Sigmoid colon (tissue), 4 donors: ENCODE data around the gene ZMIZ1.

Experiments
- POLR2A ChIP-seq, 2 donors: fragments of 450-650 bp; IDR thresholded peaks; one replicate each; pipeline ENCODE4 v1.6.1; 2016; ENCODE audit warnings: antibody characterized with exemption in 2 of 2, mild to moderate bottlenecking in 2 of 2, moderate library complexity in 2 of 2
- POLR2AphosphoS5 ChIP-seq, 4 donors: sonication (generic); formaldehyde crosslinking; IDR thresholded peaks; one replicate each; pipeline ENCODE4 v1.6.1; 2017; ENCODE audit warnings: antibody characterized with exemption in 4 of 4
- TF ChIP-seq, protein P1 (sequence below), 4 experiments: fragments of 450-650 bp in 3 of 4; fragments of 200-600 bp in 1 of 4; IDR thresholded peaks; one replicate each; pipeline ENCODE4 v1.5.1; 2016 to 2019; ENCODE audit warnings: antibody characterized with exemption in 4 of 4, mild to moderate bottlenecking in 3 of 4, moderate library complexity in 2 of 4

- TF ChIP-seq, protein P1, sequence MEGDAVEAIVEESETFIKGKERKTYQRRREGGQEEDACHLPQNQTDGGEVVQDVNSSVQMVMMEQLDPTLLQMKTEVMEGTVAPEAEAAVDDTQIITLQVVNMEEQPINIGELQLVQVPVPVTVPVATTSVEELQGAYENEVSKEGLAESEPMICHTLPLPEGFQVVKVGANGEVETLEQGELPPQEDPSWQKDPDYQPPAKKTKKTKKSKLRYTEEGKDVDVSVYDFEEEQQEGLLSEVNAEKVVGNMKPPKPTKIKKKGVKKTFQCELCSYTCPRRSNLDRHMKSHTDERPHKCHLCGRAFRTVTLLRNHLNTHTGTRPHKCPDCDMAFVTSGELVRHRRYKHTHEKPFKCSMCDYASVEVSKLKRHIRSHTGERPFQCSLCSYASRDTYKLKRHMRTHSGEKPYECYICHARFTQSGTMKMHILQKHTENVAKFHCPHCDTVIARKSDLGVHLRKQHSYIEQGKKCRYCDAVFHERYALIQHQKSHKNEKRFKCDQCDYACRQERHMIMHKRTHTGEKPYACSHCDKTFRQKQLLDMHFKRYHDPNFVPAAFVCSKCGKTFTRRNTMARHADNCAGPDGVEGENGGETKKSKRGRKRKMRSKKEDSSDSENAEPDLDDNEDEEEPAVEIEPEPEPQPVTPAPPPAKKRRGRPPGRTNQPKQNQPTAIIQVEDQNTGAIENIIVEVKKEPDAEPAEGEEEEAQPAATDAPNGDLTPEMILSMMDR (IDR thresholded peaks at IDR 0.05), result no peak
- TF ChIP-seq POLR2AphosphoS5 (IDR thresholded peaks at IDR 0.05) (no peak), POLR2A (IDR thresholded peaks at IDR 0.05) (no peak)
These were observed 281.8 kb downstream of the ZMIZ1 start for GRCh38 chr10:79350407-79351154.
